ENCODE results near the gene IL15RA.

IL15RA gene

DNA sequence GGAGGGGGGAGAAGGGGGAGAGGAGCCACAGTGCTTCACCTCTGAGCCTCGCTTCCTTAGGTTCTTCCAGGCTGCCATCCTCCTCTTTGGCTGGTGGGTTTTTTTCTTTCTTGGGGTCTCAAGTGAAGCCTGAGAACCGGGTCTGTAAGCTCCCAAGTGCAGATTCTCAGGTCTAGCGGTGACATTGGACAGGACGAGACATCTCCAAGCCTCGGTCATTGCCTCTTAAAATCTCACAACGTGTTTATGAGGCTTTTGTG lies 817 bp upstream of the IL15RA start:
- TF ChIP-seq, protein P1, sequence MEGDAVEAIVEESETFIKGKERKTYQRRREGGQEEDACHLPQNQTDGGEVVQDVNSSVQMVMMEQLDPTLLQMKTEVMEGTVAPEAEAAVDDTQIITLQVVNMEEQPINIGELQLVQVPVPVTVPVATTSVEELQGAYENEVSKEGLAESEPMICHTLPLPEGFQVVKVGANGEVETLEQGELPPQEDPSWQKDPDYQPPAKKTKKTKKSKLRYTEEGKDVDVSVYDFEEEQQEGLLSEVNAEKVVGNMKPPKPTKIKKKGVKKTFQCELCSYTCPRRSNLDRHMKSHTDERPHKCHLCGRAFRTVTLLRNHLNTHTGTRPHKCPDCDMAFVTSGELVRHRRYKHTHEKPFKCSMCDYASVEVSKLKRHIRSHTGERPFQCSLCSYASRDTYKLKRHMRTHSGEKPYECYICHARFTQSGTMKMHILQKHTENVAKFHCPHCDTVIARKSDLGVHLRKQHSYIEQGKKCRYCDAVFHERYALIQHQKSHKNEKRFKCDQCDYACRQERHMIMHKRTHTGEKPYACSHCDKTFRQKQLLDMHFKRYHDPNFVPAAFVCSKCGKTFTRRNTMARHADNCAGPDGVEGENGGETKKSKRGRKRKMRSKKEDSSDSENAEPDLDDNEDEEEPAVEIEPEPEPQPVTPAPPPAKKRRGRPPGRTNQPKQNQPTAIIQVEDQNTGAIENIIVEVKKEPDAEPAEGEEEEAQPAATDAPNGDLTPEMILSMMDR (conservative IDR thresholded peaks at IDR 0.05; ENCODE audit: low read length) = no peak
- DNase-seq (ENCODE audit: low read depth) = no peak
- H3K4me3 ChIP-seq (ENCODE audit: low read length) = peak overlapping the region; percentile 84

DNA sequence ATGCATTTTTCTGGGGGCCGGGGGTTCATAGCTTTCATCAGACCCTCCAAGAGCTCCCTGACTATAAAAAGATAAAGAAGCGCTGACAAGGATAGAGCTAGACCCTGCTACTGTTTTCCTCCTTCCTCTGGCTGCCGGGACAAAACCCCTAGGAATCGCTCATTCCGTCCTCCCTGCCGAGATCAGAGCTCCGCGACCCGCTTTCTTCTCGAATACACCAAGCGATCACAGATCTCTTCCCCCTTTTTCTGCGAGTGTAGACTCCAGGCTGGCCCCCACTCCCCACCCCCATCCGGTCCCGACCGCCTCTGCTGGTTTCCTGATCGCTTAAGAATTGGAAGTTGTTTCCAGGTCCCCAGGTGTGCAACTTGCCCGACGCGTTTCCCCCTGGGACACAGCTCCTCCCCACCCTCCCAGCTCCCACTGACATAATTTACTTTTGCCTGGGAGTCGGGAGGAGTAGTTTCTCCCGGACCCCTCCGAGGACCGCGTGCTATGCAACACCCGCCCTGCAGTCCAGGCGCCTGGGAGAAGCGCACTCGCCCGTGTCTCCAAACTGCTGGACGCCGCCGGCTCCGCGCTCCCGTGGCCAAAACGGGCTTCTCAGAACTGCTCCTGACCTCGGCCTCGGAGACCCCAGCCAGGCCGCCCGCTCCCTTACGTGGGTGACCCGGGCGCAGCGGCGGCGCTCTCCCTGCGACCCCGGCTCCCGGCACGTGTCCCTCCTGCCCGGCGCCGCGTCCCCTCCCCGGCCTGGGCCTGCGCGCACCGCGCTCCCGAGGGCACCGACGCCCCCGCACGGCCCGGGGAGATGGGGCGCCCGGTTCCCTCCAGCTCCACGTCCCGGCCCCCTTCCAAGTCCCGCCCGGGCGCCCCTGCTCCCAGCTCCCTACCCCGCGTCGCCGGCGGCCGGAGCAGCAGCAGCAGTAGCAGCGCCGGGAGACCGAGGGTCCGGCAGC lies 552 bp downstream of the IL15RA start:
- TF ChIP-seq, protein P1 (conservative IDR thresholded peaks at IDR 0.05; ENCODE audit: low read length) = no peak
- H3K4me3 ChIP-seq (ENCODE audit: low read length) = peak overlapping the region; percentile 84
- DNase-seq (ENCODE audit: low read depth) = peak; percentile 57

DNA sequence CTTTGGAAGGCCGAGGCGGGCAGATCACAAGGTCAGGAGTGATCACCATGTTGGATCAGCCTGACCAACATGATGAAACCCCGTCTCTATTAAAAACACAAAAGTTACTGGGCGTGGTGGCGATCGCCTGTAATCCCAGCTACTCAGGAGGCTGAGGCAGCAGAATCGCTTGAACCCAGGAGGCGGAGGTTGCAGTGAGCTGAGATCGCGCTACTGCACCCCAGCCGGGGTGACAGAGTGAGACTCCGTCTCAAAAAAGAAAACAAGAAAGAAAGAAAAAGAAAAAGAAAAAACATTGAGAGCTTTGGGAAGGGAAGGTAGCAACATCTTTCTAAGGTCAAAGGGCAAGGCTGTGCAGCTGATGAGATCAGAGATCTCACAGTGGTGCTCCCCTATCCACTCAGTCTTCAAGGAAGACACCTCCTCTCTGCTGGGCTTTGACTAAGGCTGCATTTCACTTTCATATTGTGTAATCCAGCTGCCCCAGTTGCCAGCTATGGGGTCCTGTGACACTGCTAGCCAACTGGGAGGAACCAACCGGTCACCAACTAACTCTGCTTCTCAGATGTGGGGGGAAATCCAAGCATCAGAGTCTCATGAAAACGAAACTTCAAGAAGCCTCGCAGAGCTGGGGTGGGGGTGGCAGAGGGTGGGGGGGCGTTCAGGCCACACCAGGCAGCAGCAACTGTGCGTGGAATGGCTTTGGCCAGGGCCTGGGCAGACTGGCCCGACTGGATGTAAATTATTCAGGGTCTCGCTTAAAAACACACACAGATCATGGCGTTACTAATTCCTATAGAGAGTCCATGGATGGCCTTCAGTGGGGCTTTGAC lies 1.5 kb downstream of the IL15RA start:
- TF ChIP-seq, protein P1 (conservative IDR thresholded peaks at IDR 0.05; ENCODE audit: low read length) = no peak
- peak overlapping the region; percentile 84 for H3K4me3 ChIP-seq (ENCODE audit: low read length)
- peak; percentile 54 for DNase-seq (ENCODE audit: low read depth)

DNA sequence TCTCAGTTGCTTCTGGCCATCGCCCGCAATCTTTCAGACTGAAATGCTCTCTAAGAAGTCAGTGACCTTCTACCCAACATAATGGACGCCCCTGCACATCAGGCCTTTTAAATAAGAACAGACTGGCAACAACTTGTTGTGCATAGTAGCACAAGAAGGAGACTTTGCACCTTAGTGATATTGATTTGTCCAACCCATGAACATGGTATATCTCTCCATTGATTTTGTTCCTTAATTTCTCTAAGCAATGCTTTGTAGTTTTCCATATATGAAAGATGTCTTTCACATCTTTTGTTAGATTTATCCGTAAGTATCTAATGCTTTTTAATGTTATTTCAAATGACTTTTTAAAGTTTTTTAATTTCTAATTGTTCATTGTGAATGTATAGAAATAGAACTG lies 4.3 kb downstream of the IL15RA start:
- TF ChIP-seq, protein P1 (conservative IDR thresholded peaks at IDR 0.05; ENCODE audit: low read length) = no peak
- H3K4me3 ChIP-seq (ENCODE audit: low read length) = no peak overlapping the region
- DNase-seq (ENCODE audit: low read depth) = no peak

DNA sequence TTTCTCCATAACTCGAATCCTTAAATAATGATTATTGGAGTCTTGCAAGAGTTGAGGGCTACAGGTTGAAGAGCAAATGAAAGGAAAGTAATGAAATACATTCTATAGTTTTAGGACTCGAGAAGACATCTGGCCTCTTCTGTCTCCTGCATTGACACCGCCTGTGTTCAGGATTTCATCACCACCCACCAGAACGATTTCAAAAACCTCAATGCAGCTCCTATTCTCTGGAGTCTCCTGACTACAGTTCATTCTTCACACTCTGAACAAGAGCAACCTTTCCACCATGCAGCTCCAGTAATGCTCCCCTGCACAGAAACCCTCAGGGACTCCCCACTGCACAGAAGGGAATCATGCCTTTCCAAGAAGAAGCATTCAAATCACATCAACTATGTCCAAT lies 5.5 kb downstream of the IL15RA start:
- DNase-seq (ENCODE audit: low read depth) = peak; percentile 22
- TF ChIP-seq, protein P1 (conservative IDR thresholded peaks at IDR 0.05; ENCODE audit: low read length) = no peak
- no peak overlapping the region for H3K4me3 ChIP-seq (ENCODE audit: low read length)

DNA sequence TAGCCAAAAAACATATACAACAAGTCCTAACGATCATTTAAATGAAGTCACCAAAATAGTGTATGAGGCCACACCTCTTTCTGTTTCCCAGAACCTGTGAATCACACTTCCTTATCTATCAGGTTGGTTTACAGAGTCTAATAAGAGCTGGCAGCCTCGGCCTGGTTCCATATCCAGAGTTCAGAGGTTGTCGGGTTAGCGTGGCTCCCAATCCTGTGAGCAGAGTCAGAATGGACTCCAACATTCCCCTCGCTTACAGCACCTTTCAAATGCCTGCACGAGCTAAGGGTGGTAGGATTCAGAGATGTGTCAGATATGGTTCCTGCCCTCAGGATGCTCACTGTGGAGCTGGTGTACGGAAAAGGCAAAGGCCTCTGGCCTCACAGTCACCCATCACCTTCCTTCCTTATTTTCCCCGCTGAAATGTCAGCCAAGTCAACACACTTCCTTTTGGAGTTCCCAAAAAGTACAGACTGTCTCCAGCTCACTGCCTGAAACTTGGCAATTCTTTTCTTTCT lies 6.0 kb downstream of the IL15RA start:
- H3K4me3 ChIP-seq (ENCODE audit: low read length) = no peak overlapping the region
- TF ChIP-seq, protein P1 (conservative IDR thresholded peaks at IDR 0.05; ENCODE audit: low read length) = no peak
- no peak for DNase-seq (ENCODE audit: low read depth)
